ENCODE results near the gene DNAH9. TPM values are rescaled to one million over a fixed set of nuclear protein-coding genes. Genes with fewer than 3 reads are reported as not detected.

DNAH9 gene
- total RNA-seq, 2 donors from 2014 or later: not detected

DNA sequence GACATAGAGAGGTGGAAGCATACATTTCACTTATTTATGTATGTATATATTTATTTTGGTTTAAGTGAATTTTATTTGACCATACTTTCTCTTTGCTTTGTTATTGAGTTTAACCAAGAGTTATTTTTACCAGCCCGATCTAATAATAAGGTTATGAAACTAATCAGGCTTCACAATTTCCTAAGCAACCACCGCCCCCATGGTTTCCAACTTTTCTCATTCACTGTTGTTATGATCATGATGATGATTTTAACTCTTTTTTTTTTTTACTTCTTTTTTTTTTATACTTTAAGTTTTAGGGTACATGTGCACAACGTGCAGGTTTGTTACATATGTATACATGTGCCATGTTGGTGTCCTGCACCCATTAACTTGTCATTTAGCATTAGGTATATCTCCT lies 30.6 kb downstream of the DNAH9 start:
- ATAC-seq (ENCODE audit: insufficient number of reproducible peaks, low FRiP score, low read depth) (no peak), DNase-seq (ENCODE audit: low spot score) (no peak)
- Histone ChIP-seq H3K36me3 (no peaks in the 10 kb centered on the region), H3K27ac (no peak overlapping the region), H3K9me3 (no peaks in the 10 kb centered on the region), H3K4me3 (no peak overlapping the region), H3K27me3 (replicated peaks; ENCODE audit: insufficient read depth) (no peaks in the 10 kb centered on the region), H3K4me1 (ENCODE audit: control insufficient read depth in 1 of 2, low read depth in 2 of 2) (no peaks in the 10 kb centered on the region)
- TF ChIP-seq, protein P1, sequence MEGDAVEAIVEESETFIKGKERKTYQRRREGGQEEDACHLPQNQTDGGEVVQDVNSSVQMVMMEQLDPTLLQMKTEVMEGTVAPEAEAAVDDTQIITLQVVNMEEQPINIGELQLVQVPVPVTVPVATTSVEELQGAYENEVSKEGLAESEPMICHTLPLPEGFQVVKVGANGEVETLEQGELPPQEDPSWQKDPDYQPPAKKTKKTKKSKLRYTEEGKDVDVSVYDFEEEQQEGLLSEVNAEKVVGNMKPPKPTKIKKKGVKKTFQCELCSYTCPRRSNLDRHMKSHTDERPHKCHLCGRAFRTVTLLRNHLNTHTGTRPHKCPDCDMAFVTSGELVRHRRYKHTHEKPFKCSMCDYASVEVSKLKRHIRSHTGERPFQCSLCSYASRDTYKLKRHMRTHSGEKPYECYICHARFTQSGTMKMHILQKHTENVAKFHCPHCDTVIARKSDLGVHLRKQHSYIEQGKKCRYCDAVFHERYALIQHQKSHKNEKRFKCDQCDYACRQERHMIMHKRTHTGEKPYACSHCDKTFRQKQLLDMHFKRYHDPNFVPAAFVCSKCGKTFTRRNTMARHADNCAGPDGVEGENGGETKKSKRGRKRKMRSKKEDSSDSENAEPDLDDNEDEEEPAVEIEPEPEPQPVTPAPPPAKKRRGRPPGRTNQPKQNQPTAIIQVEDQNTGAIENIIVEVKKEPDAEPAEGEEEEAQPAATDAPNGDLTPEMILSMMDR (IDR thresholded peaks at IDR 0.05): no peak

GRCh38 chr17:11636771-11637170 lies 38.5 kb downstream of the DNAH9 start:
- no peak overlapping the region for H3K27ac ChIP-seq
- no peaks in the 10 kb centered on the region for H3K9me3 ChIP-seq
- H3K27me3 ChIP-seq (replicated peaks; ENCODE audit: insufficient read depth): no peaks in the 10 kb centered on the region
- no peak overlapping the region for H3K4me3 ChIP-seq
- H3K36me3 ChIP-seq: no peaks in the 10 kb centered on the region
- DNase-seq (ENCODE audit: low spot score): no peak
- ATAC-seq (ENCODE audit: insufficient number of reproducible peaks, low FRiP score, low read depth): no peak
- TF ChIP-seq, protein P1 (IDR thresholded peaks at IDR 0.05): no peak
- no peaks in the 10 kb centered on the region for H3K4me1 ChIP-seq (ENCODE audit: control insufficient read depth in 1 of 2, low read depth in 2 of 2)

DNA sequence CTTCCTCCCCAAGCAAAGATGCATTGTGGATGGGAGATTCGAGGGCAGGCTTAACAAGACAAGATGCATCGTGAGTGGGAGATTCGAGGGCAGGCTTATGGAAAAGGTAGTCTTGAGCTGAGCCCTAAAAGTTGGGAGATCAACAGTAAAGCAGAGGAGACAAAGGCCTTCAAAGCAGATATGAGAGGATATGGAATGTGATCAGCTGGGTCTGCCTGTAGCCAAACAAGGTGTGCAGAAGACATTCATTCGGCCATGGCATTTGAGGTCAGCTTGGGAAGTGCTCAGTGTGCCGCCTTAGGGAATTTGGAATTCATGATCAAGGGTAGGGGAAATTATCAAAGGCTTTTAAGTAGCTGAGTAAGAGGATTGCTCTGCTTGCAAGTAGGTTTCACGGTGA lies 39.5 kb downstream of the DNAH9 start:
- Histone ChIP-seq H3K36me3 (no peaks in the 10 kb centered on the region), H3K4me1 (ENCODE audit: control insufficient read depth in 1 of 2, low read depth in 2 of 2) (no peaks in the 10 kb centered on the region), H3K9me3 (no peaks in the 10 kb centered on the region), H3K4me3 (no peak overlapping the region), H3K27me3 (replicated peaks; ENCODE audit: insufficient read depth) (no peaks in the 10 kb centered on the region), H3K27ac (no peak overlapping the region)
- no peak for ATAC-seq (ENCODE audit: insufficient number of reproducible peaks, low FRiP score, low read depth)
- TF ChIP-seq, protein P1 (IDR thresholded peaks at IDR 0.05): no peak
- DNase-seq (ENCODE audit: low spot score): no peak

DNA sequence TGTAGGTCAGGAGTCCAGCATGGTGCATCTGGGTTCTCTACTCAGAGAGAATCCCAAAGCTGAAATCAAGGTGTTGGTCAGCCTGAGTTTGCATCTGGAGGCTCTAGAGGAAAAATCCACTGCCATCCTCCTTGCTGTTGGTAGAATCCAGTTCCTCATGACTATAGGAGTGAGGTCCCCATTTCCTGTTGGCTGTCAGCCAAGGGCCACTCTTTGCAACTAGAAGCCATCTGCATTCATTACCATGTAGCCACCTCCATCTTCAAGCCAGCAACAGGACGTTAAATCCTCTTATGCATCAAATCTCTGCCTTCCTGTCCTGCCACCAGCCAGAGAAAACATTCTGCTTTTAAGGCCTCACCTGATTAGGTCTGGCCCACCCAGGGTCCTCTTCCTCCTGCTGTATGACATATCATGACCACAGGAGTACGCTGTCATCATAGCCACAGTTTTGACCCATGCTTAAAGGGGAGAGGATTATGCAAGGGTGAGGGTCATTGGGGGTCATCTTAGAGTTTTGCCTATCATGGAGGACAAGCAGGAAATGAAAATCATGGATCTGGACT lies 40.5 kb downstream of the DNAH9 start:
- Histone ChIP-seq H3K9me3 (no peaks in the 10 kb centered on the region), H3K4me1 (ENCODE audit: control insufficient read depth in 1 of 2, low read depth in 2 of 2) (no peaks in the 10 kb centered on the region), H3K36me3 (no peaks in the 10 kb centered on the region), H3K27me3 (replicated peaks; ENCODE audit: insufficient read depth) (no peaks in the 10 kb centered on the region), H3K27ac (no peak overlapping the region), H3K4me3 (no peak overlapping the region)
- DNase-seq (ENCODE audit: low spot score): no peak
- no peak for ATAC-seq (ENCODE audit: insufficient number of reproducible peaks, low FRiP score, low read depth)
- TF ChIP-seq, protein P1 (IDR thresholded peaks at IDR 0.05): no peak

- ATAC-seq (ENCODE audit: insufficient number of reproducible peaks, low FRiP score, low read depth): no peak
- H3K9me3 ChIP-seq: no peaks in the 10 kb centered on the region
Measured at GRCh38 chr17:11639736-11640462, 41.6 kb downstream of the DNAH9 start.

More at GRCh38 chr17:11639736-11640462, 41.6 kb downstream of the DNAH9 start:
- no peak overlapping the region for H3K27ac ChIP-seq
- H3K36me3 ChIP-seq: no peaks in the 10 kb centered on the region
- DNase-seq (ENCODE audit: low spot score): no peak
- TF ChIP-seq, protein P1 (IDR thresholded peaks at IDR 0.05): no peak
- H3K4me1 ChIP-seq (ENCODE audit: control insufficient read depth in 1 of 2, low read depth in 2 of 2): peaks cover 0 to 3% of the 10 kb centered on the region in 2 donors
- H3K4me3 ChIP-seq: no peak overlapping the region
- H3K27me3 ChIP-seq (replicated peaks; ENCODE audit: insufficient read depth): no peaks in the 10 kb centered on the region
